ENCODE data around the gene SUSD3.

SUSD3 gene

GRCh38 chr9:93045521-93045920, 13.0 kb upstream of the SUSD3 start:
- H3K4me3 ChIP-seq (ENCODE audit: low read depth, low read length): no peak overlapping the region
- no peak for DNase-seq (ENCODE audit: low read depth)
- TF ChIP-seq MYC (IDR thresholded peaks at IDR 0.05; ENCODE audit: low read depth, low read length) (no peak), POLR2A (IDR thresholded peaks at IDR 0.05; ENCODE audit: extremely low read depth, insufficient read length) (no peak)
- TF ChIP-seq, protein P1, sequence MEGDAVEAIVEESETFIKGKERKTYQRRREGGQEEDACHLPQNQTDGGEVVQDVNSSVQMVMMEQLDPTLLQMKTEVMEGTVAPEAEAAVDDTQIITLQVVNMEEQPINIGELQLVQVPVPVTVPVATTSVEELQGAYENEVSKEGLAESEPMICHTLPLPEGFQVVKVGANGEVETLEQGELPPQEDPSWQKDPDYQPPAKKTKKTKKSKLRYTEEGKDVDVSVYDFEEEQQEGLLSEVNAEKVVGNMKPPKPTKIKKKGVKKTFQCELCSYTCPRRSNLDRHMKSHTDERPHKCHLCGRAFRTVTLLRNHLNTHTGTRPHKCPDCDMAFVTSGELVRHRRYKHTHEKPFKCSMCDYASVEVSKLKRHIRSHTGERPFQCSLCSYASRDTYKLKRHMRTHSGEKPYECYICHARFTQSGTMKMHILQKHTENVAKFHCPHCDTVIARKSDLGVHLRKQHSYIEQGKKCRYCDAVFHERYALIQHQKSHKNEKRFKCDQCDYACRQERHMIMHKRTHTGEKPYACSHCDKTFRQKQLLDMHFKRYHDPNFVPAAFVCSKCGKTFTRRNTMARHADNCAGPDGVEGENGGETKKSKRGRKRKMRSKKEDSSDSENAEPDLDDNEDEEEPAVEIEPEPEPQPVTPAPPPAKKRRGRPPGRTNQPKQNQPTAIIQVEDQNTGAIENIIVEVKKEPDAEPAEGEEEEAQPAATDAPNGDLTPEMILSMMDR (IDR thresholded peaks at IDR 0.05; ENCODE audit: low read depth, low read length): no peak
- TF ChIP-seq, protein P2, sequence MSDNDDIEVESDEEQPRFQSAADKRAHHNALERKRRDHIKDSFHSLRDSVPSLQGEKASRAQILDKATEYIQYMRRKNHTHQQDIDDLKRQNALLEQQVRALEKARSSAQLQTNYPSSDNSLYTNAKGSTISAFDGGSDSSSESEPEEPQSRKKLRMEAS (IDR thresholded peaks at IDR 0.05; ENCODE audit: low read depth, low read length): no peak

DNA sequence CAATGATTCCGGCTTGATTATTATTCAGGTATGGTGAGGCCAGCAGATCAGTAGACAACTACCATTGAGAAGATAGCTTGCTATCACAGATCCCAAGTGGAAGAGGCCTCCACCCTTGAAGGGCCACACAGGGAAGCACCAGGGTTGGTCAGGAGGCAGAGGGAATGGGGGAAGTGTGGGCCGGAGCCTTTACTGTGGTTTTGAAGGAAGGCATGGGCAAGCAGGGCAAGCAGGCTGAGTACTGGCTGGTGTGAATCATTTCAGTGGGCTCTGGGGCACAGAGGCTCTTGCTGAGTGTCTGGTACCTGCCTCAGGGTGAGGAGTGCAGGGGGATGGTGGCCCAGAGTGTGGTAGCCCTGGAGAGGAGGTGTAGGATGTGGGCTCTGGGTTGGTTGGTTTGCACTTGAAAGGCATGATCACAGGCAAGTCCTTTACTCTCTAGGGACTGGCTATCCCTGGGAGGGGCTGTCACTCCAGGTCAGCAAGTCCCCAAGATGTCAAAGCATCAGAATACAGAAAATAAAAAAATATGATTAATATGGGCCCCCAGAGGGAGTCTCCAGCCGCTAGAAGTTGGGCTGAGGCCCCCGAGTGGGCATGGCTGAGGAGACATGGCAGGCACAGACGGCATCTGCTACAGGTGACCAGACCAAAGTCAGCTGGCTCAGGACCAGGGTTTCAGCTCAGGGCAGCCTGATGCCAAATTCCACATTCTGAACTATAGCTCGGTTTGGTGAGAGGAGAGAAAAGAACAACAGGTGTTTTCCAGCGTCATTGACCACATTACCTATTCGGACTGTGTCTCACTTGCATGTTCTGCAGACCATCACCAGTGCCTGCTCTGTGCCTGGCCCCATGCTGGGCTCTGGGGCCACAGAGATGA, 9.7 kb upstream of the SUSD3 start:
- TF ChIP-seq MYC (IDR thresholded peaks at IDR 0.05; ENCODE audit: low read depth, low read length): no peak
- TF ChIP-seq, protein P1 (IDR thresholded peaks at IDR 0.05; ENCODE audit: low read depth, low read length): no peak
- TF ChIP-seq, protein P2 (IDR thresholded peaks at IDR 0.05; ENCODE audit: low read depth, low read length): no peak
- no peak for TF ChIP-seq POLR2A (IDR thresholded peaks at IDR 0.05; ENCODE audit: extremely low read depth, insufficient read length)
- DNase-seq (ENCODE audit: low read depth): no peak
- H3K4me3 ChIP-seq (ENCODE audit: low read depth, low read length): no peak overlapping the region

DNA sequence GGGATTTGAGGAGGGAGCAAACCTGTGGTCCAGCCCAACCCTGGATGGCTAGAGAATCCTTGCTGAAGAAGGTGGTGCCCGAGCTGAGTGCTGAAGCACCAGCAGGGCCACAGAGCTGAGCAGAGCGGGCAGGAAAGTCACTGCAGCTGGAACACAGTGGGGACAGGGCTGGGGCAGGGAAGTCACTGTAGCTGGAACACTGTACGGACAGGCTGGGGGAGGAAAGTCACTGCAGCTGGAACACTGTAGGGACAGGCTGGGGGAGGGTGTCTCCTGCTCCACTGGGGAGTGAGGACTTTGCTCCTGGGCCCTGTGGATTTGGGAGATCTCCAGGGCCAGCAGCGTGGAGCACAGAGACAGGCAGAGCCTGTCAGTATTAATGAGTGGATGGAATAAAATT, 9.0 kb upstream of the SUSD3 start:
- no peak overlapping the region for H3K4me3 ChIP-seq (ENCODE audit: low read depth, low read length)
- TF ChIP-seq MYC (IDR thresholded peaks at IDR 0.05; ENCODE audit: low read depth, low read length) (no peak), POLR2A (IDR thresholded peaks at IDR 0.05; ENCODE audit: extremely low read depth, insufficient read length) (no peak)
- TF ChIP-seq, protein P1 (IDR thresholded peaks at IDR 0.05; ENCODE audit: low read depth, low read length): no peak
- TF ChIP-seq, protein P2 (IDR thresholded peaks at IDR 0.05; ENCODE audit: low read depth, low read length): no peak
- no peak for DNase-seq (ENCODE audit: low read depth)

DNA sequence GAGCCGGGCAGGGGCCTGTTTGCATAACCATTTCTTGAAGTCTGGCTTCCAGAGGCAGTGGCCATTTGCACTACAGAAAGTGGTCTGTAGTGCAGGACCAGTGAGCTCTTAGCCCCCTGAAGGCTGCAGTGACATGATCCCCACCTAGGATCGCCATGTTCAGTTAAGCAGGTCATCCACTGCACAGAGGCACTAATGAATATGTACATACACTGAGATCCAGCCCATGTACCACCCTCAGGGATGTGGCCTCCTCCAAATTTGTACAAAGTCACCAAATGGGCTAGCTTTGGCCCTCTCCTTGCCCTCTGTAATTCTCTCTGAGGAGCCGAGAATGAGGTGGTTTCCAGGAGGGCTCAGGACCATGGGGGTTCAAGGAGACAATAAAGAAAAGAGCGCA, 8.3 kb upstream of the SUSD3 start:
- DNase-seq (ENCODE audit: low read depth): no peak
- no peak overlapping the region for H3K4me3 ChIP-seq (ENCODE audit: low read depth, low read length)
- no peak for TF ChIP-seq POLR2A (IDR thresholded peaks at IDR 0.05; ENCODE audit: extremely low read depth, insufficient read length)
- no peak for TF ChIP-seq MYC (IDR thresholded peaks at IDR 0.05; ENCODE audit: low read depth, low read length)
- TF ChIP-seq, protein P2 (IDR thresholded peaks at IDR 0.05; ENCODE audit: low read depth, low read length): no peak
- TF ChIP-seq, protein P1 (IDR thresholded peaks at IDR 0.05; ENCODE audit: low read depth, low read length): no peak

GRCh38 chr9:93051680-93052089, 6.8 kb upstream of the SUSD3 start:
- no peak for DNase-seq (ENCODE audit: low read depth)
- no peak overlapping the region for H3K4me3 ChIP-seq (ENCODE audit: low read depth, low read length)
- TF ChIP-seq MYC (IDR thresholded peaks at IDR 0.05; ENCODE audit: low read depth, low read length) (no peak), POLR2A (IDR thresholded peaks at IDR 0.05; ENCODE audit: extremely low read depth, insufficient read length) (no peak)
- TF ChIP-seq, protein P2 (IDR thresholded peaks at IDR 0.05; ENCODE audit: low read depth, low read length): no peak
- TF ChIP-seq, protein P1 (IDR thresholded peaks at IDR 0.05; ENCODE audit: low read depth, low read length): no peak

Data from NB4 (cell line).